NCI-H526 treated with DMSO at 0.1 percent for 48 hours (cell line): ENCODE data around the gene TJAP1.
A peak's percentile ranks its signal among the peaks of the same experiment; 100 is the strongest.

Source experiments
- DNase-seq: peaks from one replicate; lab custom pipeline; 2025; lab: John Stamatoyannopoulos, UW

TJAP1 gene

GRCh38 chr6:43505718-43506117, 28.3 kb downstream of the TJAP1 start:
- DNase-seq, result no peak

GRCh38 chr6:43506171-43506570, 28.8 kb downstream of the TJAP1 start:
- DNase-seq, result no peak

- peak; percentile 18 for DNase-seq
These were observed 29.5 kb downstream of the TJAP1 start for GRCh38 chr6:43506667-43507471.

- no peak for DNase-seq
These were observed 31.2 kb downstream of the TJAP1 start for GRCh38 chr6:43508481-43509141.

- no peak for DNase-seq
These were observed 32.0 kb downstream of the TJAP1 start for GRCh38 chr6:43509142-43509983.

GRCh38 chr6:43509984-43510826, 32.8 kb downstream of the TJAP1 start, which contains the start of gene LRRC73:
TSS of gene LRRC73 (minus strand) at chr6:43510346. CDS start at chr6:43509785, 561 bp downstream.
- DNase-seq, result peak; percentile 58

GRCh38 chr6:43510827-43511163, 33.4 kb downstream of the TJAP1 start:
- no peak for DNase-seq

GRCh38 chr6:43511824-43512415, 34.5 kb downstream of the TJAP1 start:
- no peak for DNase-seq

GRCh38 chr6:43515808-43516207, 38.4 kb downstream of the TJAP1 start:
- no peak for DNase-seq

GRCh38 chr6:43516367-43516696, 39.0 kb downstream of the TJAP1 start:
- DNase-seq, result no peak

GRCh38 chr6:43516697-43517504, 39.5 kb downstream of the TJAP1 start, which contains the start of the genes POLR1C and YIPF3:
TSS of gene POLR1C (plus strand) at chr6:43517089. CDS start at chr6:43517110, 21 bp downstream.
TSS of gene YIPF3 (minus strand) at chr6:43516926. CDS start at chr6:43516807, 119 bp downstream.
- peak; percentile 96 for DNase-seq

- no peak for DNase-seq
These were observed 40.4 kb downstream of the TJAP1 start for GRCh38 chr6:43517505-43518357.

- DNase-seq, result no peak
These were observed 42.7 kb downstream of the TJAP1 start for GRCh38 chr6:43520097-43520496.

- DNase-seq, result no peak
These were observed 44.5 kb downstream of the TJAP1 start for GRCh38 chr6:43521836-43522235.

GRCh38 chr6:43522547-43523261, 45.3 kb downstream of the TJAP1 start:
- DNase-seq, result no peak

GRCh38 chr6:43523284-43523683, 45.9 kb downstream of the TJAP1 start:
- DNase-seq, result no peak

- DNase-seq, result no peak
These were observed 47.2 kb downstream of the TJAP1 start for GRCh38 chr6:43524483-43524961.

GRCh38 chr6:43532201-43532600, 54.8 kb downstream of the TJAP1 start:
- DNase-seq, result no peak
